ENCODE data around the gene COLEC11. TPM values are rescaled to one million over a fixed set of nuclear protein-coding genes. Genes with fewer than 3 reads are reported as not detected.

COLEC11 gene
- total RNA-seq, 1 experiment from 2014 or later, result 0.39 TPM

- Histone ChIP-seq H4K91ac (ENCODE audit: insufficient read length, low read depth, low read length) (no peak overlapping the region), H3K4me1 (ENCODE audit: insufficient read depth, low read length) (no peaks in the 10 kb centered on the region), H2BK120ac (ENCODE audit: low read depth, low read length, poor library complexity, severe bottlenecking) (no peak overlapping the region), H3K4ac (ENCODE audit: low read depth, low read length) (no peak overlapping the region), H3K4me2 (ENCODE audit: insufficient read depth, insufficient read length, low read length) (no peak overlapping the region), H3K23ac (ENCODE audit: insufficient read length, low read depth, low read length) (no peak overlapping the region), H3K23me2 (ENCODE audit: insufficient read length, low read depth, low read length, poor library complexity, severe bottlenecking) (no peaks in the 10 kb centered on the region), H3K27ac (ENCODE audit: insufficient read length, low read depth, low read length) (no peak overlapping the region), H3K14ac (ENCODE audit: insufficient read depth, low read length) (no peak overlapping the region), H2AFZ (ENCODE audit: low read length) (no peak overlapping the region), H4K8ac (replicated peaks; ENCODE audit: insufficient read length, low read depth, low read length) (no peak overlapping the region), H4K5ac (ENCODE audit: insufficient read length, low read depth, low read length) (no peak overlapping the region), H3K9ac (ENCODE audit: extremely low read depth, insufficient read length, low read length) (no peak overlapping the region), H2BK15ac (ENCODE audit: low read depth, low read length) (no peak overlapping the region), H2BK5ac (ENCODE audit: insufficient read length, low read length) (no peak overlapping the region), H3T11ph (ENCODE audit: low read length) (no peak overlapping the region), H3K79me1 (ENCODE audit: insufficient read depth, low read depth, low read length, poor library complexity, severe bottlenecking) (no peaks in the 10 kb centered on the region), H3K56ac (ENCODE audit: insufficient read length, low read depth, low read length) (no peak overlapping the region), H3K9me3 (ENCODE audit: control insufficient read depth, low read depth, low read length) (no peaks in the 10 kb centered on the region), H2BK12ac (ENCODE audit: insufficient read length, low read depth, low read length) (no peak overlapping the region), H3K18ac (ENCODE audit: insufficient read length, low read depth, low read length) (no peak overlapping the region), H2BK20ac (ENCODE audit: low read depth, low read length, poor library complexity, severe bottlenecking) (no peak overlapping the region), H3K79me2 (ENCODE audit: insufficient read depth, low read length) (no peaks in the 10 kb centered on the region), H3K27me3 (ENCODE audit: insufficient read depth, low read length) (no peaks in the 10 kb centered on the region), H2AK5ac (ENCODE audit: insufficient read length, low read length) (no peak overlapping the region), H4K20me1 (ENCODE audit: control insufficient read depth, insufficient read depth, insufficient read length) (no peaks in the 10 kb centered on the region)
- H3K9me3 Mint-ChIP-seq, result peaks cover 11 to 12% of the 10 kb centered on the region in 2 experiments
- no peaks in the 10 kb centered on the region for H3K4me1 Mint-ChIP-seq
- no peak for DNase-seq
- peaks cover 7% of the 10 kb centered on the region for H3K27me3 Mint-ChIP-seq (ENCODE audit: low read depth)
- H3K4me3 Mint-ChIP-seq, result no peak overlapping the region
- H3K36me3 Mint-ChIP-seq (ENCODE audit: insufficient read depth in 1 of 3, low read depth in 3 of 3), result peaks cover 0 to 8% (median 0%) of the 10 kb centered on the region in 3 experiments; a peak in 2 of 7 replicates
- TF ChIP-seq CTCF (conservative IDR thresholded peaks at IDR 0.05), result peak; percentile 76
- no peak overlapping the region for H3K27ac Mint-ChIP-seq
Measured at GRCh38 chr2:3692375-3692774, 97.5 kb downstream of the COLEC11 start.

Other genes with a start within 250 kb of the COLEC11 start
- 27.6 and 27.8 TPM in 2 replicates for gene EIPR1, start 217.3 kb upstream of the COLEC11 start, total RNA-seq (2021)
- 79.3 and 86.0 TPM in 2 replicates for gene TRAPPC12, start 215.4 kb upstream of the COLEC11 start, total RNA-seq (2021)
- 23.4 and 25.4 TPM in 2 replicates for gene ADI1, start 75.6 kb upstream of the COLEC11 start, total RNA-seq (2021)
- 40.4 and 42.0 TPM in 2 replicates for gene RNASEH1, start 36.8 kb upstream of the COLEC11 start, total RNA-seq (2021)
- 2,120 and 2,130 TPM in 2 replicates for gene RPS7, start 19.9 kb upstream of the COLEC11 start, total RNA-seq (2021)
- not detected in 2 replicates for gene ALLC, start 63.1 kb downstream of the COLEC11 start, total RNA-seq (2021)
- gene DCDC2C, start 108.5 kb downstream of the COLEC11 start, total RNA-seq (2021), result not detected in 2 replicates

All from H9 (cell line).